ENCODE data around the gene ADPRM.
"Not testable (repeated sequence)": the region's sequence is repeated elsewhere in the genome, so short reads cannot be mapped to it uniquely, and the experiment has no call there.

ADPRM gene

DNA sequence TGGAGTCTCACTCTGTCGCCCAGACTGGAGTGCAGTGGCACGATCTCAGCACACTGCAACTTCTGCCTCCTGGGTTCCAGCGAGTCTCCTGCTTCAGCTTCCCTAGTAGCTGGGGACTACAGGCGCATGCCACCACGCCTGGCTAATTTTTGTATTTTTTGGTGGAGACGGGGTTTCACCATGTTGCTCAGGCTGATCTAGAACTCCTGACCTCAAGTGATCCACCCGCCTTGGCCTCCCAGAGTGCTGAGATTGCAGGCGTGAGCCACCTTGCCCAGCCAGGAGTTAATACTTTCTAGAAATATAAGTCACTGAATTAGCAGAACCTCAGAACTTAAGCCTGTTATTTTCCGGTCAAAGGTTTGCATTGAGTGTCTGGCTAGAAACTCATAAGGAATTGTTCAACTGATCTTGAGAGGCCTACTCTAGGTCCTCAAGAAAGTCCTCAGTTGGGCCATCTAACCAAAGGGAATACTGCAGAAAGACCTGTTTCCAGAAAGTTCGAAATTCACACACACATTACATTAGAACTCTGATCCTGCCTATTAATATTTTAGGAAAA, 31.0 kb downstream of the ADPRM start:
- ChIA-PET POLR2A (no interaction called here), CTCF (interaction anchor here (2.0 kb wide), 1 partner anchor 9 kb away, joined by 9 read pairs; no protein-coding TSS in a partner anchor)
- TF ChIP-seq, protein P1, sequence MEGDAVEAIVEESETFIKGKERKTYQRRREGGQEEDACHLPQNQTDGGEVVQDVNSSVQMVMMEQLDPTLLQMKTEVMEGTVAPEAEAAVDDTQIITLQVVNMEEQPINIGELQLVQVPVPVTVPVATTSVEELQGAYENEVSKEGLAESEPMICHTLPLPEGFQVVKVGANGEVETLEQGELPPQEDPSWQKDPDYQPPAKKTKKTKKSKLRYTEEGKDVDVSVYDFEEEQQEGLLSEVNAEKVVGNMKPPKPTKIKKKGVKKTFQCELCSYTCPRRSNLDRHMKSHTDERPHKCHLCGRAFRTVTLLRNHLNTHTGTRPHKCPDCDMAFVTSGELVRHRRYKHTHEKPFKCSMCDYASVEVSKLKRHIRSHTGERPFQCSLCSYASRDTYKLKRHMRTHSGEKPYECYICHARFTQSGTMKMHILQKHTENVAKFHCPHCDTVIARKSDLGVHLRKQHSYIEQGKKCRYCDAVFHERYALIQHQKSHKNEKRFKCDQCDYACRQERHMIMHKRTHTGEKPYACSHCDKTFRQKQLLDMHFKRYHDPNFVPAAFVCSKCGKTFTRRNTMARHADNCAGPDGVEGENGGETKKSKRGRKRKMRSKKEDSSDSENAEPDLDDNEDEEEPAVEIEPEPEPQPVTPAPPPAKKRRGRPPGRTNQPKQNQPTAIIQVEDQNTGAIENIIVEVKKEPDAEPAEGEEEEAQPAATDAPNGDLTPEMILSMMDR (IDR thresholded peaks at IDR 0.05; ENCODE audit: control extremely low read depth, extremely low read depth, low read depth, missing control alignments): no peak
- no peak for DNase-seq (ENCODE audit: extremely low spot score)

DNA sequence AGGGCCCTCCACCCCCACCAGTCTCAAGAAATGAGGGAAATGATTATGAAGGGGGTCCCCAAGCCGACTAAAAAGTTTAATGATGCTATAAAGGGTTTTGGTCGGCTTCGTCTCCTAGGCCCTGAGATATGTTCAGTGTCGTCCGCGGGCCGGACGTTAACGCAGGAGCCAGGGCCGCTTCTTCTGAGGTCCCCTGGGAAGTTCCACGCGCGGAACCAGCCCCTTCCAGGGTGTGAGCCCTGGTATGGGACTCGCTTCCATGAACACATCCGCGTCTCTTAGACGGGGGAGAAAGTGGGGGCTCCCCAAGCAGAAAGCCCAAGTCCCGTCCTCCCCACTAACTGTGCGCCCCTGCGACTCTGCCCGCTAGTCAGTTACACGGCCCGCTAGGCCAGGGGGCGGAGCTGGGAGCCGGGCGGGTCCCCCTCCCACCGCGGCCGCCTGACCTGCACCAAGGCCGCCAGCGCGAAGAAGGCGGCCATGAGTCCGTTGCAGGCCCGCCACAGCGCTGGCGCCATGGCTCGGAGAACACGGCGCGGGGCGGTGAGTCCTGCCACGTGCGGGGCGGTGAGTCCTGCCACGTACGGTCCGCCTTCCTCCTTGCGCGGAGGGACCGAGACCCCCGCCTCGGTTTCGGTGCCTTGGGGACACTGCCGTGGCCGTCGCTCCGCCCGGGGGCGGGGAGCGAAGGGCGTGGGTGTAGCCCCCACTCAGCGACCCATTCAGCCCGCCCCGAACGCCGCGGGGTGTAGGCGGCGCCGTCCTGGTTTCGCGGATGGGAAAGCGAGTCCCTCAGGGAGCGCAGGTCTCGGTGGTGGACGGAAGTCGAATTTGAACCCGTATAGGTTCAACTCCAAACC, 32.2 kb downstream of the ADPRM start, which contains the start of gene TMEM220:
TMEM220 (minus strand) TSS at position 690 of the 860 bp plus-strand sequence; CDS start at position 518, 172 bp downstream.
- CTCF ChIA-PET: interaction anchor here (1.1 kb wide), 1 partner anchor 9 kb away, joined by 3 read pairs; no protein-coding TSS in a partner anchor
- TF ChIP-seq, protein P1 (IDR thresholded peaks at IDR 0.05; ENCODE audit: control extremely low read depth, extremely low read depth, low read depth, missing control alignments): no peak
- DNase-seq (ENCODE audit: extremely low spot score): peak; percentile 60
- POLR2A ChIA-PET: no interaction called here

DNA sequence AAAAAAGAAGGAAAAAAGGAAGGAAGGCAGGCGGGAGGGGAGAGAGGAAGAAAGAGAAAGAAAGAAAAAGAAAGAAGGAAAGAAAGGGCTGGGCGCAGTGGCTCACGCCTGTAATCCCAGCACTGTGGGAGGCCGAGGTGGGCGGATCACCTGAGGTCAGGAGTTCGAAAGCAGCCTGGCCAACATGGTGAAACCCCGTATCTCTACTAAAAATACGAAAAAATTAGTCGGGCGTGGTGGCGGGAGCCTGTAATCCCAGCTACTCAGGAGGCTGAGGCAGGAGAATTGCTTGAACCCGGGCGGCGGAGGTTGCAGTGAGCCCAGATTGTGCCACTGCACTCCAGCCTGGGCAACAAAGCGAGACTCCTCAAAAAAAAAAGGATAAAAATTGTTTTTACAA, 32.9 kb downstream of the ADPRM start:
- POLR2A ChIA-PET: interaction anchor here (1.1 kb wide), 1 partner anchor 717 kb away, joined by 6 read pairs; no protein-coding TSS in a partner anchor
- CTCF ChIA-PET: interaction anchor here (1.1 kb wide), 1 partner anchor 10 kb away, joined by 3 read pairs; no protein-coding TSS in a partner anchor
- DNase-seq (ENCODE audit: extremely low spot score): not testable (repeated sequence)

DNA sequence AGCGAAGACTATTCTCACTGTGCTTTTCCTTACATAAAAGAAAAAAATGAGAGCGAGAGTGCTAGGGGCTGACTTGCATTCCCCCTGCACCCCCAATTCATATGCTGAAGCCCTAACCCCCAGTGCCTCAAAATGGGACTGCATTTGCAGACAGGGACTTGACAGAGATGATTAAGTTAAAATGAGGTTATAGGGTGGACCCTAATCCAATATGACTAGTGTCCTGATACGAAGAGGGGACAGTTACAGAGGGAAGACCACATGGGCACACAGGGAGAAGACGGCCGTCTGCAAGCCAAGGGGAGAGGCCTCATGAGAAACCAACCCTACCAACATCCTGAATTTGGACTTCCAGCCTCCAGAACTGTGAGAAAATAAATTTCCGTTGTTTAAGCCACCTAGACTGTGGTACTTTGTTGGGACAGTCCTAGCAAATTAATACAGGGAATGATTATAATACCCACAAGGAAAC, 34.0 kb downstream of the ADPRM start:
- TF ChIP-seq, protein P1 (IDR thresholded peaks at IDR 0.05; ENCODE audit: control extremely low read depth, extremely low read depth, low read depth, missing control alignments): no peak
- CTCF ChIA-PET: interaction anchor here (1.5 kb wide), 1 partner anchor 85 kb away, joined by 3 read pairs; no protein-coding TSS in a partner anchor
- POLR2A ChIA-PET: interaction anchor here (1.1 kb wide), 1 partner anchor 718 kb away, joined by 6 read pairs; no protein-coding TSS in a partner anchor

DNA sequence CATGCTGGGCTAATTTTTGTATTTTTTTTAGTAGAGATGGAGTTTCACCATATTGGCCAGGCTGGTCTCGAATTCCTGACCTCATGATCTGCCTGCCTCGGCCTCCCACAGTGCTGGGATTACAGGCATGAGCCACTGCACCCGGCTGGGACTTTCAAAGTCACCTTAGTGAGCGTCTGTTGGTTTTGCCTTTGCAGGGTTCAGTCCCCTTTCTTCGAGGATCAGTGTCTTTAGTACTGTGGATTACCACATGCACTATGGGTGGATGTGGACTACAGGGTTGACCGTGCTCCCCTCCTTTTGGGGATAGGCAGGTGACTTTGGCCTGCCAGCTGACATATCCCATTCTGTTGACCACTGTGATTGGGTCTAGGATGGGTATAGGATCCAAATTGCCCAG, 34.7 kb downstream of the ADPRM start:
- CTCF ChIA-PET: interaction anchor here (1.5 kb wide), 1 partner anchor 85 kb away, joined by 3 read pairs; no protein-coding TSS in a partner anchor
- POLR2A ChIA-PET; DNase-seq (ENCODE audit: extremely low spot score): not testable (repeated sequence)

More for the DNA sequence above, 34.0 kb downstream of the ADPRM start:
- no peak for DNase-seq (ENCODE audit: extremely low spot score)

DNA sequence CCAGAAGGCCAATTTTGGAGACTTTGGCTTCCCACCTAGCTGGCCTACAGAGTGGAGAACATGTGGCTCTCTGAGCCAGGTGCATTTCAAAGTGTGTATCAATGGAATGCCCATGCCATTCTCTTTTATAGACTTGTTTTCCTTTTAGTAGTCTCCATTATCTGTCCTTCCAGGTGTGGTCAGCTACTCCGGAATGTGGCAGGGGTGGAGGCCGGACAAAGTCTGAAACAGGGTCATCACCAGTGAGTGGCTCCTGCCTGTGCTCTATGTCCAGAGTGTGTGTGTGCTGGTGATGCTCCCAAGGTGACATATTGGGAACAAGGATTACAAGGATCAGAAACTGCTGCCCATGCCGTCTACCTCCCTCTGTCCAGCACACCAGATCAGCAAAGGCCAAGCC, 36.3 kb downstream of the ADPRM start:
- ChIA-PET POLR2A (no interaction called here), CTCF (no interaction called here)
- TF ChIP-seq, protein P1 (IDR thresholded peaks at IDR 0.05; ENCODE audit: control extremely low read depth, extremely low read depth, low read depth, missing control alignments): no peak
- no peak for DNase-seq (ENCODE audit: extremely low spot score)

DNA sequence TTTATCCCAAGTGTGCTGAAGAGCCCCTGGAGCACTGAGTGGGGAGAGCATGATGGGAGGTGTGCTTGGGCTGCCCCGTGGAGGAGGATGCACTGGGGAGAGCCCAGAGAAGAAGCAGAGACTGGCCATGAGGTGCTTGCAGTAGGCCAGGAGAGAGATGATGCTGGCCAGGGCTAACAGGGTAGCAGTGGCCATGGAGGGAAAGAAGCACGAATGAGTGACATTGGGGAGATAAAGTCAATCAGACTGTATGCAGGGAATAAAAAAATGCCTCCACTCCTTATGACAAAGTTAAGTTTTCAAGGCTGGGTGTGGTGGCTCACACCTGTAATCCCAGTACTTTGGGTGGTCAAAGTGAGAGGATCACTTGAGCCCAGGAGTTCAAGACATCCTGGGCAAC, 37.9 kb downstream of the ADPRM start:
- POLR2A ChIA-PET: no interaction called here
- TF ChIP-seq, protein P1 (IDR thresholded peaks at IDR 0.05; ENCODE audit: control extremely low read depth, extremely low read depth, low read depth, missing control alignments): no peak
- no peak for DNase-seq (ENCODE audit: extremely low spot score)
- CTCF ChIA-PET: interaction anchor here (1.2 to 3.1 kb wide), 3 partner anchors 13 to 110 kb away, joined by 4 to 28 read pairs (median 19); no protein-coding TSS in a partner anchor
